ENCODE measurements around the gene SH3RF2.

- TF ChIP-seq POLR2AphosphoS5 (IDR thresholded peaks at IDR 0.05; ENCODE audit: low read length) (no peak), POLR2A (IDR thresholded peaks at IDR 0.05; ENCODE audit: low read depth, low read length) (no peak), JUNB (IDR thresholded peaks at IDR 0.05) (no peak), SRF (IDR thresholded peaks at IDR 0.05; ENCODE audit: low read depth in 2 of 2, low read length in 2 of 2) (no peak), RBBP5 (conservative IDR thresholded peaks at IDR 0.05) (no peak)
- TF ChIP-seq, protein P1, sequence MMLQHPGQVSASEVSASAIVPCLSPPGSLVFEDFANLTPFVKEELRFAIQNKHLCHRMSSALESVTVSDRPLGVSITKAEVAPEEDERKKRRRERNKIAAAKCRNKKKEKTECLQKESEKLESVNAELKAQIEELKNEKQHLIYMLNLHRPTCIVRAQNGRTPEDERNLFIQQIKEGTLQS (IDR thresholded peaks at IDR 0.05; ENCODE audit: borderline replicate concordance, extremely low read depth, low read depth, low read length): no peak
- TF ChIP-seq, protein P2, sequence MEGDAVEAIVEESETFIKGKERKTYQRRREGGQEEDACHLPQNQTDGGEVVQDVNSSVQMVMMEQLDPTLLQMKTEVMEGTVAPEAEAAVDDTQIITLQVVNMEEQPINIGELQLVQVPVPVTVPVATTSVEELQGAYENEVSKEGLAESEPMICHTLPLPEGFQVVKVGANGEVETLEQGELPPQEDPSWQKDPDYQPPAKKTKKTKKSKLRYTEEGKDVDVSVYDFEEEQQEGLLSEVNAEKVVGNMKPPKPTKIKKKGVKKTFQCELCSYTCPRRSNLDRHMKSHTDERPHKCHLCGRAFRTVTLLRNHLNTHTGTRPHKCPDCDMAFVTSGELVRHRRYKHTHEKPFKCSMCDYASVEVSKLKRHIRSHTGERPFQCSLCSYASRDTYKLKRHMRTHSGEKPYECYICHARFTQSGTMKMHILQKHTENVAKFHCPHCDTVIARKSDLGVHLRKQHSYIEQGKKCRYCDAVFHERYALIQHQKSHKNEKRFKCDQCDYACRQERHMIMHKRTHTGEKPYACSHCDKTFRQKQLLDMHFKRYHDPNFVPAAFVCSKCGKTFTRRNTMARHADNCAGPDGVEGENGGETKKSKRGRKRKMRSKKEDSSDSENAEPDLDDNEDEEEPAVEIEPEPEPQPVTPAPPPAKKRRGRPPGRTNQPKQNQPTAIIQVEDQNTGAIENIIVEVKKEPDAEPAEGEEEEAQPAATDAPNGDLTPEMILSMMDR (IDR thresholded peaks at IDR 0.05 in 2 of 3, conservative IDR thresholded peaks at IDR 0.05 in 1 of 3; ENCODE audit: control insufficient read depth in 2 of 3, extremely low read depth in 1 of 3, insufficient read depth in 1 of 3, low read depth in 3 of 3, low read length in 3 of 3): no peak
Observed at GRCh38 chr5:145920542-145921210, 15.7 kb upstream of the SH3RF2 start.

All from GM12878 (cell line).